Measurements from ENCODE around the gene PMPCA.

DNA sequence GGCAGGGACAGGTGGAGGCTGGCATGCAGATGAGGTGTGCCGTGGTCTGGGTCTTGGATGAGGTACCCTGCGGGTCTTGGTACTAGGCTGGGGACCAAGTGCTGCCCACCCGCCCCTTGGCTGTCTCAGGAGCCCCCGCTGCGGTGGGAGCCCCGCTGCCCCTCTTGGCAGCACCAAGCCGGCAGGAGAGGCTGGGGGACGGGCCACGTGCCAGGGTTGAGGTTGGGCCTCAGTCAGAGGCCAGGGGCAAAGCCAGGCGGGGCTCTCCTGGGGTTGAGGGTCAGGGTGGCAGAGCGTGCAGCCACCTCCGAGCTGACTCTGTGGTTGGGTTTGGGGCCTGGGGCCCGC lies 39.0 kb upstream of the PMPCA start:
- TF ChIP-seq, protein P1, sequence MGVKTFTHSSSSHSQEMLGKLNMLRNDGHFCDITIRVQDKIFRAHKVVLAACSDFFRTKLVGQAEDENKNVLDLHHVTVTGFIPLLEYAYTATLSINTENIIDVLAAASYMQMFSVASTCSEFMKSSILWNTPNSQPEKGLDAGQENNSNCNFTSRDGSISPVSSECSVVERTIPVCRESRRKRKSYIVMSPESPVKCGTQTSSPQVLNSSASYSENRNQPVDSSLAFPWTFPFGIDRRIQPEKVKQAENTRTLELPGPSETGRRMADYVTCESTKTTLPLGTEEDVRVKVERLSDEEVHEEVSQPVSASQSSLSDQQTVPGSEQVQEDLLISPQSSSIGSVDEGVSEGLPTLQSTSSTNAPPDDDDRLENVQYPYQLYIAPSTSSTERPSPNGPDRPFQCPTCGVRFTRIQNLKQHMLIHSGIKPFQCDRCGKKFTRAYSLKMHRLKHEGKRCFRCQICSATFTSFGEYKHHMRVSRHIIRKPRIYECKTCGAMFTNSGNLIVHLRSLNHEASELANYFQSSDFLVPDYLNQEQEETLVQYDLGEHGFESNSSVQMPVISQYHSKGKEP (tag by site-specific recombination; IDR thresholded peaks at IDR 0.05): no peak
- TF ChIP-seq, protein P2, sequence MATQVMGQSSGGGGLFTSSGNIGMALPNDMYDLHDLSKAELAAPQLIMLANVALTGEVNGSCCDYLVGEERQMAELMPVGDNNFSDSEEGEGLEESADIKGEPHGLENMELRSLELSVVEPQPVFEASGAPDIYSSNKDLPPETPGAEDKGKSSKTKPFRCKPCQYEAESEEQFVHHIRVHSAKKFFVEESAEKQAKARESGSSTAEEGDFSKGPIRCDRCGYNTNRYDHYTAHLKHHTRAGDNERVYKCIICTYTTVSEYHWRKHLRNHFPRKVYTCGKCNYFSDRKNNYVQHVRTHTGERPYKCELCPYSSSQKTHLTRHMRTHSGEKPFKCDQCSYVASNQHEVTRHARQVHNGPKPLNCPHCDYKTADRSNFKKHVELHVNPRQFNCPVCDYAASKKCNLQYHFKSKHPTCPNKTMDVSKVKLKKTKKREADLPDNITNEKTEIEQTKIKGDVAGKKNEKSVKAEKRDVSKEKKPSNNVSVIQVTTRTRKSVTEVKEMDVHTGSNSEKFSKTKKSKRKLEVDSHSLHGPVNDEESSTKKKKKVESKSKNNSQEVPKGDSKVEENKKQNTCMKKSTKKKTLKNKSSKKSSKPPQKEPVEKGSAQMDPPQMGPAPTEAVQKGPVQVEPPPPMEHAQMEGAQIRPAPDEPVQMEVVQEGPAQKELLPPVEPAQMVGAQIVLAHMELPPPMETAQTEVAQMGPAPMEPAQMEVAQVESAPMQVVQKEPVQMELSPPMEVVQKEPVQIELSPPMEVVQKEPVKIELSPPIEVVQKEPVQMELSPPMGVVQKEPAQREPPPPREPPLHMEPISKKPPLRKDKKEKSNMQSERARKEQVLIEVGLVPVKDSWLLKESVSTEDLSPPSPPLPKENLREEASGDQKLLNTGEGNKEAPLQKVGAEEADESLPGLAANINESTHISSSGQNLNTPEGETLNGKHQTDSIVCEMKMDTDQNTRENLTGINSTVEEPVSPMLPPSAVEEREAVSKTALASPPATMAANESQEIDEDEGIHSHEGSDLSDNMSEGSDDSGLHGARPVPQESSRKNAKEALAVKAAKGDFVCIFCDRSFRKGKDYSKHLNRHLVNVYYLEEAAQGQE (tag by site-specific recombination; IDR thresholded peaks at IDR 0.05): no peak
- TF ChIP-seq, protein P3, sequence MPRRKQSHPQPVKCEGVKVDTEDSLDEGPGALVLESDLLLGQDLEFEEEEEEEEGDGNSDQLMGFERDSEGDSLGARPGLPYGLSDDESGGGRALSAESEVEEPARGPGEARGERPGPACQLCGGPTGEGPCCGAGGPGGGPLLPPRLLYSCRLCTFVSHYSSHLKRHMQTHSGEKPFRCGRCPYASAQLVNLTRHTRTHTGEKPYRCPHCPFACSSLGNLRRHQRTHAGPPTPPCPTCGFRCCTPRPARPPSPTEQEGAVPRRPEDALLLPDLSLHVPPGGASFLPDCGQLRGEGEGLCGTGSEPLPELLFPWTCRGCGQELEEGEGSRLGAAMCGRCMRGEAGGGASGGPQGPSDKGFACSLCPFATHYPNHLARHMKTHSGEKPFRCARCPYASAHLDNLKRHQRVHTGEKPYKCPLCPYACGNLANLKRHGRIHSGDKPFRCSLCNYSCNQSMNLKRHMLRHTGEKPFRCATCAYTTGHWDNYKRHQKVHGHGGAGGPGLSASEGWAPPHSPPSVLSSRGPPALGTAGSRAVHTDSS (tag by site-specific recombination; IDR thresholded peaks at IDR 0.05): no peak
- TF ChIP-seq ZNF701 (tag by site-specific recombination; IDR thresholded peaks at IDR 0.05) (no peak), PRDM4 (tag by site-specific recombination; IDR thresholded peaks at IDR 0.05) (no peak), ZNF423 (tag by site-specific recombination; IDR thresholded peaks at IDR 0.05) (no peak), ZNF548 (tag by site-specific recombination; IDR thresholded peaks at IDR 0.05) (no peak), CTCF (tag by site-specific recombination; IDR thresholded peaks at IDR 0.05) (no peak), ZNF175 (tag by site-specific recombination; IDR thresholded peaks at IDR 0.05) (no peak), ZBTB7A (tag by site-specific recombination; IDR thresholded peaks at IDR 0.05; ENCODE audit: low read depth) (no peak), ZNF639 (tag by site-specific recombination; IDR thresholded peaks at IDR 0.05) (no peak), ZNF776 (tag by site-specific recombination; IDR thresholded peaks at IDR 0.05; ENCODE audit: borderline replicate concordance) (no peak), ZNF302 (tag by site-specific recombination; IDR thresholded peaks at IDR 0.05; ENCODE audit: low read depth) (no peak)
- TF ChIP-seq, protein P4, sequence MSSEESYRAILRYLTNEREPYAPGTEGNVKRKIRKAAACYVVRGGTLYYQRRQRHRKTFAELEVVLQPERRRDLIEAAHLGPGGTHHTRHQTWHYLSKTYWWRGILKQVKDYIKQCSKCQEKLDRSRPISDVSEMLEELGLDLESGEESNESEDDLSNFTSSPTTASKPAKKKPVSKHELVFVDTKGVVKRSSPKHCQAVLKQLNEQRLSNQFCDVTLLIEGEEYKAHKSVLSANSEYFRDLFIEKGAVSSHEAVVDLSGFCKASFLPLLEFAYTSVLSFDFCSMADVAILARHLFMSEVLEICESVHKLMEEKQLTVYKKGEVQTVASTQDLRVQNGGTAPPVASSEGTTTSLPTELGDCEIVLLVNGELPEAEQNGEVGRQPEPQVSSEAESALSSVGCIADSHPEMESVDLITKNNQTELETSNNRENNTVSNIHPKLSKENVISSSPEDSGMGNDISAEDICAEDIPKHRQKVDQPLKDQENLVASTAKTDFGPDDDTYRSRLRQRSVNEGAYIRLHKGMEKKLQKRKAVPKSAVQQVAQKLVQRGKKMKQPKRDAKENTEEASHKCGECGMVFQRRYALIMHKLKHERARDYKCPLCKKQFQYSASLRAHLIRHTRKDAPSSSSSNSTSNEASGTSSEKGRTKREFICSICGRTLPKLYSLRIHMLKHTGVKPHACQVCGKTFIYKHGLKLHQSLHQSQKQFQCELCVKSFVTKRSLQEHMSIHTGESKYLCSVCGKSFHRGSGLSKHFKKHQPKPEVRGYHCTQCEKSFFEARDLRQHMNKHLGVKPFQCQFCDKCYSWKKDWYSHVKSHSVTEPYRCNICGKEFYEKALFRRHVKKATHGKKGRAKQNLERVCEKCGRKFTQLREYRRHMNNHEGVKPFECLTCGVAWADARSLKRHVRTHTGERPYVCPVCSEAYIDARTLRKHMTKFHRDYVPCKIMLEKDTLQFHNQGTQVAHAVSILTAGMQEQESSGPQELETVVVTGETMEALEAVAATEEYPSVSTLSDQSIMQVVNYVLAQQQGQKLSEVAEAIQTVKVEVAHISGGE (tag by site-specific recombination; conservative IDR thresholded peaks at IDR 0.05; ENCODE audit: low read depth): no peak
